ENCODE measurements around the gene WNT3.

GRCh38 chr17:46788300-46788699 lies 30.2 kb downstream of the WNT3 start:
- TF ChIP-seq CTCF (IDR thresholded peaks at IDR 0.05) (no peak), EP300 (IDR thresholded peaks at IDR 0.05; ENCODE audit: low read depth) (no peak), POLR2A (IDR thresholded peaks at IDR 0.05) (no peak), POLR2AphosphoS5 (IDR thresholded peaks at IDR 0.05) (no peak)

Measured in transverse colon (tissue), 4 donors.